ENCODE results near the gene MIOX. TPM values are rescaled to one million over a fixed set of nuclear protein-coding genes. Genes with fewer than 3 reads are reported as not detected.

Gene MIOX
- under 1 TPM in 4 of 8 experiments, not detected in 4; 0.13 to 0.52 (median 0.36) TPM for total RNA-seq

GRCh38 chr22:50486561-50487289 lies at the start of gene MIOX:
MIOX (plus strand) TSS chr22:50486859; CDS start chr22:50486898, 39 bp downstream.
- H3K27ac ChIP-seq, result no peak within 1 kb of the TSS
- no peak within 1 kb of the TSS for H3K4me3 ChIP-seq
- 0 to 90% (median 69%) methylated on average over 1 to 6 of the region's 23 CpGs; no CpG with 5 or more reads in 4 of the 10 experiments for WGBS, 10 experiments
- peaks cover 0 to 8% of the 10 kb centered on the region in 2 donors for H3K4me1 ChIP-seq (replicated peaks in 1 of 2)
- in situ Hi-C loops (cut with MboI; ENCODE audit: low pct_unique_long_range_greater_than_20kb in 2 of 9, low sequenced_read_pairs in 9 of 9, unreplicated experiment in 9 of 9), result no loop called here
- no peak for ATAC-seq (replicated peaks in 6 of 8)

- in situ Hi-C loops (cut with MboI; ENCODE audit: low pct_unique_long_range_greater_than_20kb in 2 of 9, low sequenced_read_pairs in 9 of 9, unreplicated experiment in 9 of 9), result no loop called here
- no peak for ATAC-seq (replicated peaks in 6 of 8)
- Histone ChIP-seq H3K27ac (no peak overlapping the region), H3K4me3 (no peak overlapping the region), H3K4me1 (replicated peaks in 1 of 2) (no peaks in the 10 kb centered on the region)
- 40 to 98% (median 60%) methylated on average over 1 to 8 of the region's 36 CpGs; no CpG with 5 or more reads in 7 of the 10 experiments for WGBS, 10 experiments
These were observed 49.0 kb upstream of the MIOX start for GRCh38 chr22:50437511-50438304.

- ATAC-seq (replicated peaks in 6 of 8), result no peak
- H3K4me1 ChIP-seq (replicated peaks in 1 of 2), result no peaks in the 10 kb centered on the region
- H3K27ac ChIP-seq, result no peak overlapping the region
- 82 to 100% methylated on average over 1 to 6 of the region's 34 CpGs; no CpG with 5 or more reads in 8 of the 10 experiments for WGBS, 10 experiments
- no peak overlapping the region for H3K4me3 ChIP-seq
- in situ Hi-C loops (cut with MboI; ENCODE audit: low pct_unique_long_range_greater_than_20kb in 2 of 9, low sequenced_read_pairs in 9 of 9, unreplicated experiment in 9 of 9), result no loop called here
These were observed 48.1 kb upstream of the MIOX start for GRCh38 chr22:50438305-50439275.

- in situ Hi-C loops (cut with MboI; ENCODE audit: low pct_unique_long_range_greater_than_20kb in 2 of 9, low sequenced_read_pairs in 9 of 9, unreplicated experiment in 9 of 9), result no loop called here
- Histone ChIP-seq H3K27ac (no peak overlapping the region), H3K4me1 (replicated peaks in 1 of 2) (peaks cover 0 to 2% of the 10 kb centered on the region in 2 donors), H3K4me3 (no peak overlapping the region)
- WGBS, 10 experiments, result 0 to 97% (median 71%) methylated on average over 1 to 6 of the region's 17 CpGs; no CpG with 5 or more reads in 5 of the 10 experiments
- no peak for ATAC-seq (replicated peaks in 6 of 8)
These were observed 47.3 kb upstream of the MIOX start for GRCh38 chr22:50439314-50439870.

- 90 to 100% methylated on average over 2 to 5 of the region's 10 CpGs; no CpG with 5 or more reads in 8 of the 10 experiments for WGBS, 10 experiments
- in situ Hi-C loops (cut with MboI; ENCODE audit: low pct_unique_long_range_greater_than_20kb in 2 of 9, low sequenced_read_pairs in 9 of 9, unreplicated experiment in 9 of 9), result no loop called here
- ATAC-seq (replicated peaks in 6 of 8), result no peak
- H3K27ac ChIP-seq, result no peak overlapping the region
- H3K4me3 ChIP-seq, result no peak overlapping the region
- peaks cover 0 to 2% of the 10 kb centered on the region in 2 donors for H3K4me1 ChIP-seq (replicated peaks in 1 of 2)
These were observed 46.8 kb upstream of the MIOX start for GRCh38 chr22:50439871-50440331.

- 92% methylated on average over 15 of the region's 26 CpGs; no CpG with 5 or more reads in 9 of the 10 experiments for whole genome bisulfite sequencing, 10 experiments
- Histone ChIP-seq H3K4me1 (replicated peaks in 1 of 2) (peaks cover 0 to 2% of the 10 kb centered on the region in 2 donors), H3K4me3 (no peak overlapping the region), H3K27ac (no peak overlapping the region)
- in situ Hi-C loops (cut with MboI; ENCODE audit: low pct_unique_long_range_greater_than_20kb in 2 of 9, low sequenced_read_pairs in 9 of 9, unreplicated experiment in 9 of 9), result no loop called here
- peak in 1 of 8 experiments; percentile 6 for ATAC-seq (replicated peaks in 6 of 8)
These were observed 46.0 kb upstream of the MIOX start for GRCh38 chr22:50440544-50441249.

GRCh38 chr22:50441428-50441993 lies 45.1 kb upstream of the MIOX start:
- no peak for ATAC-seq (replicated peaks in 6 of 8)
- in situ Hi-C loops (cut with MboI; ENCODE audit: low pct_unique_long_range_greater_than_20kb in 2 of 9, low sequenced_read_pairs in 9 of 9, unreplicated experiment in 9 of 9), result no loop called here
- WGBS, 10 experiments, result 60 to 100% methylated on average over 1 to 2 of the region's 17 CpGs; no CpG with 5 or more reads in 8 of the 10 experiments
- Histone ChIP-seq H3K4me3 (no peak overlapping the region), H3K27ac (no peak overlapping the region), H3K4me1 (replicated peaks in 1 of 2) (peaks cover 0 to 2% of the 10 kb centered on the region in 2 donors)

GRCh38 chr22:50443197-50443596 lies 43.5 kb upstream of the MIOX start:
- 92% methylated on average over 2 to 4 of the region's 15 CpGs; no CpG with 5 or more reads in 8 of the 10 experiments for WGBS, 10 experiments
- Histone ChIP-seq H3K4me1 (replicated peaks in 1 of 2) (peaks cover 0 to 2% of the 10 kb centered on the region in 2 donors), H3K4me3 (no peak overlapping the region), H3K27ac (no peak overlapping the region)
- in situ Hi-C loops (cut with MboI; ENCODE audit: low pct_unique_long_range_greater_than_20kb in 2 of 9, low sequenced_read_pairs in 9 of 9, unreplicated experiment in 9 of 9), result no loop called here
- peak in 4 of 8 experiments; percentile 3 to 25 (median 6) for ATAC-seq (replicated peaks in 6 of 8)

- ATAC-seq (replicated peaks in 6 of 8), result peak; percentile 2 to 61 (median 34)
- WGBS, 10 experiments, result 17 to 100% (median 70%) methylated on average over 1 to 3 of the region's 28 CpGs; no CpG with 5 or more reads in 5 of the 10 experiments
- in situ Hi-C loops (cut with MboI; ENCODE audit: low pct_unique_long_range_greater_than_20kb in 2 of 9, low sequenced_read_pairs in 9 of 9, unreplicated experiment in 9 of 9), result no loop called here
These were observed 42.6 kb upstream of the MIOX start for GRCh38 chr22:50443801-50444625.

GRCh38 chr22:50444663-50445062 lies 42.0 kb upstream of the MIOX start:
- no peak overlapping the region for H3K4me3 ChIP-seq
- peaks cover 0 to 2% of the 10 kb centered on the region in 2 donors for H3K4me1 ChIP-seq (replicated peaks in 1 of 2)
- no peak overlapping the region for H3K27ac ChIP-seq
- ATAC-seq (replicated peaks in 6 of 8), result peak in 7 of 8 experiments; percentile 2 to 75 (median 8)
- WGBS, 10 experiments, result 95% methylated on average over 3 of the region's 5 CpGs; no CpG with 5 or more reads in 9 of the 10 experiments
- in situ Hi-C loops (cut with MboI; ENCODE audit: low pct_unique_long_range_greater_than_20kb in 2 of 9, low sequenced_read_pairs in 9 of 9, unreplicated experiment in 9 of 9), result no loop called here

More at GRCh38 chr22:50443801-50444625, 42.6 kb upstream of the MIOX start:
- Histone ChIP-seq H3K27ac (peak overlapping the region in 1 of 2 donors; percentile 21), H3K4me3 (no peak overlapping the region), H3K4me1 (replicated peaks in 1 of 2) (peaks cover 0 to 2% of the 10 kb centered on the region in 2 donors)
